Stimulated activated CD4-positive, alpha-beta T cell treated with anti-CD3 and anti-CD28 coated beads, Interleukin-12 subunit alpha, Interleukin-12 subunit beta, amount 100 ng/mL, for 24 hours (primary cell): ENCODE results near the gene OTUD3.

Experiments
- DNase-seq, 2 experiments: peaks; one replicate each; pipeline ENCODE4 v3.0.0-alpha.2; 2020; ENCODE audit warnings: low read depth in 2 of 2

The OTUD3 gene

GRCh38 chr1:19946971-19947370 is 64.8 kb downstream of the OTUD3 start:
- DNase-seq: no peak

- DNase-seq: no peak
Measured at GRCh38 chr1:19949016-19949415, 66.8 kb downstream of the OTUD3 start.

GRCh38 chr1:19954059-19954458 is 71.9 kb downstream of the OTUD3 start:
- DNase-seq: no peak

- DNase-seq: no peak
Measured at GRCh38 chr1:19955534-19956170, 73.5 kb downstream of the OTUD3 start.

GRCh38 chr1:19957779-19958178 is 75.6 kb downstream of the OTUD3 start:
- no peak for DNase-seq

GRCh38 chr1:19960591-19960990 is 78.4 kb downstream of the OTUD3 start:
- no peak for DNase-seq
